GM21619 (cell line): ENCODE results near the gene SPR.

ENCODE experiments used
- ATAC-seq: cut with Tn5 transposase; IDR thresholded peaks from one replicate; pipeline ENCODE4 v1.9.1; 2021; ENCODE audit not compliant: unreplicated experiment

Gene SPR

DNA sequence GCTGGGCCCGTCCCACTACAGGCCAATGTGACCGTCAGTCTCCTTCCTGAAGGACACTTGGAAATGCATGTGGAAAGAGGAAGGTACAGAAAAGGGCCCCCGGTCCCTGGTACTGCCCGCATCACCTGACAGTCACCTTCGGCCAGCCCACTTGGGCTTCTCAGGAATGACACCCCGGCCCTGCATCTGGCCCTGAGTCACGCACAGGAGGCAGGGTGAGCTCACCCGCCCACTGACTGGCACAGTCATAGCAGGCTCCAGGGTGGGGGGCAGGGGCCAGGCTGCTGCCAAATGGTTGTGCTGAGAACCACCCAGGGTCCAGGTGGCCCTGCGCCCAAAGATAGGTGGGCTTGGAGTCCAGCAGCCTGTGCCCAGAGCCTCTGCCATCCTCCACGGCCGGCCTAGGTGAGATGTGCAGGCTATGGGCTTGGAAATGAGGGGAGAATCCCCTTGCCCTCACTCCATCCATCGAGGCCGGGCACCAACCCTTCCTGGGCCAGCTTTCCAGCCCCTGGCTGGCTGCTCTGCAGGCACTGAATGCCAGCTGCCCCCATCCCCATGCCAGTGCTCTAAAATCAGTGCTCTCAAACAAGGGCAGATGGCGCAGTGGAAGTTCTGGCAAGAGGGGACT lies 44.2 kb downstream of the SPR start:
- ATAC-seq: no peak

DNA sequence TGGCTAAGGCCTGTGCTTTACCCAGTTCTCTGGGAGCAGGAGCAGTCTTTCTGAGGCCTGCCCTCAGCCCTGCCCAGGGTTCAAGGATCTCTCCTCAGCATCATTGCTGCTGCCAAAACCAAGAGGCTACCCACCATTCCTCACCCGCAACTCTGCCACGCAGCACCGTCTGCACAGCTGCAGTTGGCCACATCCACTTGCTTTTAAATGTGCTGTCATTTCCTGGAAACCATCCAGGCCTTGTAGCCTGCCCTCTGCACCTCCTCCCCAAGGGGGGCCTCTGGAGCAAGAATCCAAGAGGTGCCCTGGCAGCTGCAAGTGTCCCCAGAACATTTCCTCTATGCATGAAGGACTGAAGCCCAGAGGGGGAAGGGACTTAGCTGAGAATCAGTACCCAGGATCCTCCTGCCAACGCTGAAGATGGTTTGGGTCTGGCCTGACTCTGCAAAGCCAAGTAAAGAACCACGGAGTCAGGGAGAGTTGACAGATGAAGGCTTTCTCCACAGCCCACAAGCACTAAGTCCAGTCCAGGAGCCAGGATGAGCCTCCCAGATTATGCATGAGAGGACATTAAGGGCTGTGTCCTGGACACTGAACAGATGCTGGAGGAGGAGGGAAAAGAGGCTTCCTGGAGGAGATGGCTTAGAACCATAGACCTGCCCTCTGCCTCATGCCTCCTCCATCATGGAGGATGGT lies 45.0 kb downstream of the SPR start:
- no peak for ATAC-seq

DNA sequence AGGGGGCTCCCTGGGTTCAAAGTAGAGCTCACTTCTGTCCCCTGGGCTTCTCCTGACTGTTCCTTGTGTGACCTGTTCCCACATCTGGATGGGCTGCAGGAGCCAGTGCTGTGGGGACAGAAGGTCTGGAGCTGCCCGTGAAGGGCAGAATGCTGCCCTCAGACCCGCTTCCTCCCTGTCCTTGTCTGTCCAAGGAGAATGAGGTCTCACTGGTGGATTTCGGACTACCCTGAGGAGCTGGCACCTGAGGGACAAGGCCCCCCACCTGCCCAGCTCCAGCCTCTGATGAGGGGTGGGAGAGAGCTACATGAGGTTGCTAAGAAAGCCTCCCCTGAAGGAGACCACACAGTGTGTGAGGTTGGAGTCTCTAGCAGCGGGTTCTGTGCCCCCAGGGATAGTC lies 45.6 kb downstream of the SPR start:
- no peak for ATAC-seq

DNA sequence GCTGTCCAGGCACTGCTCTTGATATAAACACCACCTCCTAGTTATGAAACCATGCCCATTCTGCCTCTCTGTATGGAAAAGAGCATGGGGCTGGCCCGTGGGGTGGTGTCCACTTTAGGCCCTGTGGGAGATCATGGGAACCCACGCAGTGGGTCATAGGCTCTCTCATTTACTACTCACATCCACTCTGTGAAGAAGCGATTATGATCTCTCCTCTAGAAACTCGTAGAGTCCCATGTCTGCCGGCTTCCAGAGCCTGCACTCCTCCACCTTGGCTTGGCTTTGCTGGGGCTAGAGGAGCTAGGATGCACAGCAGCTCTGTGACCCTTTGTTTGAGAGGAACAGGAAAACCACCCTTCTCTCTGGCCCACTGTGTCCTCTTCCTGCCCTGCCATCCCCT lies 46.0 kb downstream of the SPR start:
- no peak for ATAC-seq

DNA sequence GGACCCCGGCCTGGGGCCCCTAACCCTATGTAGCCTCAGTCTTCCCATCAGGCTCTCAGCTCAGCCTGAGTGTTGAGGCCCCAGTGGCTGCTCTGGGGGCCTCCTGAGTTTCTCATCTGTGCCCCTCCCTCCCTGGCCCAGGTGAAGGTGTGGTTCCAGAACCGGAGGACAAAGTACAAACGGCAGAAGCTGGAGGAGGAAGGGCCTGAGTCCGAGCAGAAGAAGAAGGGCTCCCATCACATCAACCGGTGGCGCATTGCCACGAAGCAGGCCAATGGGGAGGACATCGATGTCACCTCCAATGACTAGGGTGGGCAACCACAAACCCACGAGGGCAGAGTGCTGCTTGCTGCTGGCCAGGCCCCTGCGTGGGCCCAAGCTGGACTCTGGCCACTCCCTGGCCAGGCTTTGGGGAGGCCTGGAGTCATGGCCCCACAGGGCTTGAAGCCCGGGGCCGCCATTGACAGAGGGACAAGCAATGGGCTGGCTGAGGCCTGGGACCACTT lies 46.5 kb downstream of the SPR start:
- ATAC-seq: no peak

DNA sequence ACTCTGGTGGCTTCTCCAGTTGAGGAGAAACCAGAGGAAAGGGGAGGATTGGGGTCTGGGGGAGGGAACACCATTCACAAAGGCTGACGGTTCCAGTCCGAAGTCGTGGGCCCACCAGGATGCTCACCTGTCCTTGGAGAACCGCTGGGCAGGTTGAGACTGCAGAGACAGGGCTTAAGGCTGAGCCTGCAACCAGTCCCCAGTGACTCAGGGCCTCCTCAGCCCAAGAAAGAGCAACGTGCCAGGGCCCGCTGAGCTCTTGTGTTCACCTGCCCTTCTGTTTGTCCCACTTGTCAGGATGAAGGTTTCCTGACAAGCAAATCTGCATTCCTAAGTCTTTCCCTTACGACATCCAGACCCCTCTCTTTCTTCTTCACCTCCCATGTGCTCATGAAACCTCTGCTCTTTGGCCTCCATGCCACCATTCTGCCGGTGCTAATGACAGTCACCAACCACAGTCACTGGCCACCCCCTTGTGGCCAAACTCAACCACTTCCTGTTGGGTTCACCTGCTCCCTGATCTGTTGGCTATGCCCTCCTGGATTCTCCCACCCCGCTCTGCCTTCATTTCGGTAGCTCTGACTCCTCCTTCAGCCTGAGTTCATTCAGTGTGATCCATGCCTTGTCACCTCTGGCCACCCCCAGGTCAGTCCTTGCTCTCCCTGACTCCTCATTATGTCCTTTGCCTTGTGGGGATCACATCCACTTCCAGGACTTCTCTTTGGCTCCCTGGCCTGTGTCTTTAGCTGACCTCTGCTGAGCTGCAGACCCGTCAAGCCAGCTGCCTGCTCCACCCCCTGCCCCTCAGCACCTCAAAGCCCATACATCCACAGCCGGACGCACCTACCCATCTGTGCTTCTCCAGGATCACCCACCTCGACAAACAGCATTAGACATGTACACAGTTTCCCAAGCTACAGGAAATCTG lies 47.7 kb downstream of the SPR start:
- peak; percentile 66 for ATAC-seq

DNA sequence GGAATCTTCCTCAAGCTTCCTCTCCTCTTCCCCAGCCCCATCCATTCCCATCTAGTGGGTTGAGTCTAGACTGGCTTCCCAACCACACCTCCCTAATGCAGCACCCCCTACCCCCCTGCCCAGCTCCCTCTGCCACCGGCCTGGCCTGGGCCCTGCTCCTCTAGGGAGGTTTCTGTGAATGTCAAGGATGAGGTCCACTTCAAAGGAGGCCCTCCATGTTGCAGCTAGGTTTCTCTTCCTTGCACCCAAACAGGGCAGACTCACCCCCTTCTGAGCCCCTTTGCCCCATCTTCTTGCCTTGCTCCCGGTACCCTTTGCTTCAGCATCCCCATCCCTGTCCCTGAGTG lies 48.4 kb downstream of the SPR start:
- no peak for ATAC-seq

DNA sequence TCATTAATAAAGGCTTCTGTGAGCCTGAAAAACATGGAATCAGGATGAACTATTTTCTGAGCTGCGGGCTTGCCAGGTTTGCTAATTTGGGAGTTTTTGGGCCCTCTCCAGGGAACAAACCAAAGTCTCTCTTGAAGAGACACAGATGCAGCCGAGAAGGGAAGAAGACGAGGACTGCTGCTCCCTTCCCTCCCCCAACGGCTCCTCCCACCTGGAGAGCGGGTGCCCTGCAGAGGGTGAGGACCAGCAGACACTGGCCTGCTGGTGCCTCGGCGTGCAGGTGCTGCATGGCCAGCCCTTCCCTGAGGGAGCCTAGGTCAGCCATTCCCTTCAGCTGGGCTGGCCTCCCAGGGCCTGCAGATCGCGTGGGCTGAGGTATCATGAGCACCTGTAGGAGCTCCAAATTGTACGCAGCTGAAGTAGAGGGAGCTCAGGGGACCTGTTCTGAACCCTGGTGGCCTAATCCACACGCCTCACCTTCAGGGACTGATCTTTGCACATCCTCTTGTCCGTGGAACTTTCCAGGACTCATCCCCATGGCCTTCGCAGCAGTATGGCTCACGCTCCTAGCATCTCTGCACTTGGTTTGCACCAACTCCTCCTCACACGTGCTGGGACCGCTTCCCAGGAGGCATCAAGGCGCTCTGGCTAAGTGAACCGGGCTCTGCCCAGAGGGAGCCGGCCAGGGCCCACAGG lies 49.6 kb downstream of the SPR start:
- ATAC-seq: no peak

DNA sequence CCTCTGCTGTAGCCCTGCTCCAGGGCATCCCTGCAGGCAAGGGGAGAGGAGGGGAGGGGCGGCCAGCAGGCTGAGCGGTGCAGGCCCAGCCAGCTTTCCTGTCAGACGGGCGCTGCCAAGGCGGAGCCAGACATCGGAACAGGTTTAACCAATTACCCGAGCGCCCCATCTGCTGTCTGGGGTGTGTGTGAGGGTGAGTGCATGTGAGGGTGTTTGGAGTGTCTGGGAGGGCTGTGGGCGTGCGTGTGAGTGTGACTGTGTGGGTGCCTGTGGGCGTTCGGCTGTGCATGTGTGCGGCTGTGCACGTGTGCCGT lies 50.1 kb downstream of the SPR start:
- no peak for ATAC-seq

DNA sequence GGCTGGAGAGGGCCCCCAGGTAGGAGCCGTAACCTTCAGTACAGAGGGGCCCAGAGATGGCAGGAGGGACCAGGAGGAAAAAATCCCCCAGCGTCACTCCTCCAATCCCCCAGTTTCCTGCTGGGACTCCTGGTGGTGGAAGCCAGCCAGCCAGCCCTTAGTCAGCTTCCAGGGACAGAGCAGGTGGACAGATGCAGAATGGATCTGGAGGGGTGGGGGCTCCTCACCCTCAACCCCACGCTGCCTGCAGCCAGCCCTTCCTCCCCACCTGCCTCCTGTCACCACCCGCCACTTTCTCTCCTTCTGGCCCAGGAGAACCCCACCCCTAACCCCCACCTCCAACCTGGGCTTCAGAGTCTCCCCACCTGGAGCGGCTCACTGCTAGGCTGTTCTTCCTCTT lies 51.2 kb downstream of the SPR start:
- no peak for ATAC-seq

DNA sequence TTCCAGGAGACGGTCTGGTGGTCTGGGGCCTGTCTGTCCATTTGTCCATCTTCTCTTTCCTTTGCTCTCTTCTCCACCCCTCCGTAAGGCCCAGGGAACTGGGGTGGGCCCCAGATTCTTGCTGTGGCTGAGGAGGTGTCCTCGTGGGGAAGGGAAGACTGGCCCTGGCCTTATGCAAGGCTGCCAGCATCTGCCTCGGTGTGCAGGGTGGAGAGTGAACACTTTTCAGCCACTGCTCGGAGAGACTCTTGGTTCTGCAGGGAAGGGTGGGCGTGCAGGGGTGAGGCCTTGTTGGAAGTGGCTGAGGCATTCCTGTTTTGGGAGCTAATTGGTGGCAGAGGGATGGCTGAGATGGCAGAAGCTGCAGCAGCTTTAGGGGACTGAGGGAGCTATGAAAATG lies 53.2 kb downstream of the SPR start:
- no peak for ATAC-seq

DNA sequence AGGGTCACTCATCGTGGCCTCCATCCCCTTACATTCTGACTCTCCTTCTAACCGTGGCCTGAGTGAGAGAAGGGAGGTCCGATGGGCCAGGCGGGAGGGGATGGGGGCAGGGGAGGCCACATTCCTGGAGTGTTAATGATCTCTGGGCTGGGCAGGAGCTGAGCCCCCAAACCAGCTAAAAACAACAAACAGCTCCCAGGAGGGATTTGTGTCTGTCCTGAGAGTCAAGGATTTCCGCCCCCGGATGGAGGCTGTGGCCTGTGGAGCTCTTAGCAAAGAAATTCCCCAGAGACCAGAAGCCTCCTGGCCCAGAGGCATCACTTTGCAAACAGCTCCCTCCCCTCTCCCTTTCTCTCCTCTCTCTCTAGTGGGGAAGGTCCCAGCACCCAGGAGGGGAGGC lies 53.6 kb downstream of the SPR start:
- ATAC-seq: no peak
